GM12878 (cell line): Measurements from ENCODE around the gene PSME3. TPM values are rescaled to one million over a fixed set of nuclear protein-coding genes. Genes with fewer than 3 reads are reported as not detected.

ENCODE experiments used
- ATAC-seq: fragments of 200-7000 bp; cut with Tn5 transposase; 3 replicates; pipeline ENCODE4 v1.9.1; 2020; ENCODE audit warnings: mild to moderate bottlenecking, moderate library complexity
- BruUV-seq: library from RNA; stranded (reverse); fragments of 400-500 nt; replicated peaks from 2 replicates; lab custom pipeline; 2021; lab: Mats Ljungman, UMichigan
- CTCF ChIA-PET: fragments of 300-600 bp; sonication (Branson Sonifier 250); formaldehyde crosslinking; extraction: SDS; loops from one replicate; lab custom pipeline; 2021; ENCODE audit warnings: inconsistent platforms; lab: Yijun Ruan, JAX
- POLR2A ChIA-PET: fragments of 350-600 bp; formaldehyde crosslinking; extraction: SDS; loops from one replicate; lab custom pipeline; 2021; ENCODE audit warnings: inconsistent platforms; lab: Charles Lee
- RAD21 ChIA-PET: fragments of 300-600 bp; sonication (Branson Sonifier 250); formaldehyde crosslinking; loops from one replicate; lab custom pipeline; 2023; ENCODE audit warnings: antibody characterized with exemption; ENCODE audit not compliant: unreplicated experiment; lab: Charles Lee
- SMC1A ChIA-PET: fragments of 300-600 bp; sonication (Branson Sonifier 250); formaldehyde crosslinking; loops from one replicate; lab custom pipeline; 2023; ENCODE audit not compliant: unreplicated experiment, uncharacterized antibody; lab: Charles Lee
- DNase-seq: peaks from one replicate; pipeline ENCODE4 v3.0.0-alpha.2; 2011; ENCODE audit warnings: low read depth, low spot score
- FAIRE-seq: peaks from 3 replicates; lab custom pipeline; 2011; peaks lifted over from hg19 to GRCh38; lab: Jason Lieb, UNC
- H2AFZ ChIP-seq: 2 replicates; pipeline ENCODE4 v1.6.0; 2011; ENCODE audit warnings: low read depth, low read length, control low read depth; ENCODE audit not compliant: control insufficient read depth
- H3K27ac ChIP-seq: 2 replicates; pipeline ENCODE4 v1.5.1; 2011; ENCODE audit warnings: control low read depth; ENCODE audit not compliant: control insufficient read depth, insufficient read depth
- H3K27me3 ChIP-seq, 2 experiments: replicated peaks in 1 of 2; 2 replicates each; pipeline versions ENCODE4 v1.6.0 to v1.6.1; 2011; ENCODE audit warnings: low read length in 1 of 2; ENCODE audit not compliant: control insufficient read depth in 2 of 2, insufficient read depth in 2 of 2
- H3K36me3 ChIP-seq, 2 experiments: 2 replicates each; pipeline ENCODE4 v1.5.1; 2011; ENCODE audit warnings: low read length in 1 of 2; ENCODE audit not compliant: control insufficient read depth in 2 of 2, insufficient read depth in 2 of 2
- H3K4me1 ChIP-seq: 2 replicates; pipeline ENCODE4 v1.6.1; 2011; ENCODE audit warnings: mild to moderate bottlenecking, low read length, moderate library complexity, mixed read lengths; ENCODE audit not compliant: control insufficient read depth, insufficient read depth
- H3K4me2 ChIP-seq: 2 replicates; pipeline ENCODE4 v1.6.0; 2011; ENCODE audit warnings: control low read depth; ENCODE audit not compliant: control insufficient read depth, insufficient read depth
- H3K4me3 ChIP-seq: fragments of 200-600 bp; sonication (generic); 2 replicates; pipeline ENCODE4 v1.5.1; 2016
- H3K79me2 ChIP-seq: 2 replicates; pipeline ENCODE4 v1.6.0; 2011; ENCODE audit warnings: low read length; ENCODE audit not compliant: control insufficient read depth, insufficient read depth
- H3K9ac ChIP-seq: 2 replicates; pipeline ENCODE4 v1.8.0; 2011; ENCODE audit warnings: low read length, control low read depth, mixed read lengths; ENCODE audit not compliant: control insufficient read depth, insufficient read depth
- H3K9me3 ChIP-seq: replicated peaks from 3 replicates; pipeline ENCODE4 v1.5.1; 2011; ENCODE audit warnings: mild to moderate bottlenecking, low read length; ENCODE audit not compliant: control insufficient read depth, insufficient read depth
- H4K20me1 ChIP-seq: 2 replicates; pipeline ENCODE4 v1.6.0; 2011; ENCODE audit not compliant: control insufficient read depth, insufficient read depth
- ATF2 ChIP-seq: IDR thresholded peaks from 2 replicates; pipeline ENCODE4 v1.6.1; 2012; ENCODE audit warnings: low read length, inconsistent platforms
- ATF7 ChIP-seq: fragments of 450-650 bp; IDR thresholded peaks from 2 replicates; pipeline ENCODE4 v1.6.1; 2016; ENCODE audit warnings: low read depth, mild to moderate bottlenecking
- CEBPZ ChIP-seq: fragments of 150-350 bp; IDR thresholded peaks from 2 replicates; pipeline ENCODE4 v1.6.1; 2016; ENCODE audit warnings: low read depth, low read length
- CHD4 ChIP-seq: fragments of 200-600 bp; sonication (generic); IDR thresholded peaks from 2 replicates; pipeline ENCODE4 v1.6.1; 2016; ENCODE audit warnings: mild to moderate bottlenecking
- EZH2 ChIP-seq: IDR thresholded peaks from 2 replicates; pipeline ENCODE4 v1.6.1; 2012; ENCODE audit warnings: low read depth, mild to moderate bottlenecking, control low read depth, inconsistent platforms, low read length, borderline replicate concordance; ENCODE audit not compliant: control insufficient read depth
- FOS ChIP-seq: IDR thresholded peaks from 3 replicates; pipeline ENCODE4 v1.6.1; 2011; ENCODE audit warnings: borderline replicate concordance; ENCODE audit not compliant: insufficient read length; ENCODE audit errors: extremely low read depth
- FOXM1 ChIP-seq: IDR thresholded peaks from 2 replicates; pipeline ENCODE4 v1.6.1; 2012; ENCODE audit warnings: low read depth, mild to moderate bottlenecking, inconsistent platforms, low read length, moderate library complexity
- HSF1 ChIP-seq: fragments of 150-350 bp; IDR thresholded peaks from 2 replicates; pipeline ENCODE4 v1.6.1; 2014; ENCODE audit warnings: mild to moderate bottlenecking, low read depth, low read length
- POLR2A ChIP-seq: IDR thresholded peaks from 2 replicates; pipeline ENCODE4 v1.6.1; 2011; ENCODE audit warnings: low read depth, mild to moderate bottlenecking, low read length
- POU2F2 ChIP-seq: IDR thresholded peaks from 3 replicates; pipeline ENCODE4 v1.6.1; 2011; ENCODE audit warnings: low read depth, mild to moderate bottlenecking, low read length, borderline replicate concordance
- RELB ChIP-seq: fragments of 450-650 bp; IDR thresholded peaks from 2 replicates; pipeline ENCODE4 v1.6.1; 2017; ENCODE audit warnings: low read depth, mild to moderate bottlenecking, moderate library complexity
- SIX5 ChIP-seq: IDR thresholded peaks from 2 replicates; pipeline ENCODE4 v1.6.1; 2011; ENCODE audit warnings: mild to moderate bottlenecking, low read depth, low read length, moderate library complexity; ENCODE audit not compliant: severe bottlenecking
- SREBF2 ChIP-seq: IDR thresholded peaks from 2 replicates; pipeline ENCODE4 v1.6.1; 2012; ENCODE audit warnings: mild to moderate bottlenecking, low read length
- SRF ChIP-seq, 2 experiments: IDR thresholded peaks; 2 replicates each; pipeline ENCODE4 v1.6.1; 2011; ENCODE audit warnings: low read depth in 2 of 2, low read length in 2 of 2, mild to moderate bottlenecking in 1 of 2, moderate library complexity in 1 of 2
- TARDBP ChIP-seq: IDR thresholded peaks from 2 replicates; pipeline ENCODE4 v1.6.1; 2016; ENCODE audit warnings: borderline replicate concordance
- ZNF622 ChIP-seq: fragments of 450-650 bp; IDR thresholded peaks from 2 replicates; pipeline ENCODE4 v1.6.1; 2017; ENCODE audit warnings: mild to moderate bottlenecking, inconsistent platforms
- ZZZ3 ChIP-seq: IDR thresholded peaks from 2 replicates; pipeline ENCODE4 v1.6.1; 2011; ENCODE audit warnings: low read depth; ENCODE audit not compliant: control insufficient read depth, insufficient read length
- WGBS: methylation state at CpG from one replicate; pipeline ENCODE4 v1.1.6; 2016; ENCODE audit warnings: low lambda C conversion rate; ENCODE audit not compliant: insufficient replicate concordance, insufficient coverage; ENCODE audit errors: missing lambda C conversion rate; 5-methylcytosine and 5-hydroxymethylcytosine counted together
- in situ Hi-C: fragments of 300-500 bp; cut with MboI; formaldehyde crosslinking; loops from 9 replicates; pipeline ENCODE4 v1.14.3; 2018; ENCODE audit warnings: mixed read lengths
- intact Hi-C: fragments of 100-400 bp; cut with micrococcal nuclease; formaldehyde crosslinking; loops from one replicate; pipeline ENCODE4 v1.14.2; 2022; ENCODE audit not compliant: unreplicated experiment
- polyA plus RNA-seq, 11 experiments: library from polyadenylated mRNA; depleted of rRNA in 4 of 11; unstranded in 6 of 11; stranded (reverse) in 5 of 11; fragments of >200 nt; fragmentation: Nextera tagmentation in 4 of 11; fragmentation: Illumina TruSeq in 1 of 11; extraction: Ambion mirVana in 4 of 11; extraction: Trizol in 1 of 11; gene quantifications; 1 replicate in 1 of 11; 2 replicates in 10 of 11; pipeline versions ENCODE4 v1.2.1 to v1.2.3, GENCODE V29; 2011 to 2016; ENCODE audit warnings: inconsistent platforms in 2 of 11, missing spikeins in 2 of 11, low read depth in 1 of 11
- total RNA-seq, 4 experiments: library from RNA; depleted of rRNA in 3 of 4; stranded (reverse); fragments of >200 nt in 3 of 4; fragmentation: Illumina TruSeq in 1 of 4; extraction: Trizol in 1 of 4; gene quantifications; 2 replicates each; pipeline versions ENCODE4 v1.2.1 to v1.2.3, GENCODE V29; 2013 to 2021

The PSME3 gene
- total and polyA plus RNA-seq, 10 of the 15 experiments (the other 5 are each of a cell fraction or from before 2014, with no cell fraction given) = 26.9 to 330 (median 137) TPM

GRCh38 chr17:42886283-42887176 lies 53.3 kb downstream of the PSME3 start:
- no TSS peak for BruUV-seq
- RAD21 ChIA-PET = no interaction called here
- H3K4me3 ChIP-seq = no peak overlapping the region
- FAIRE-seq (no peak), ATAC-seq (no peak), DNase-seq (no peak)
- H2AFZ ChIP-seq = no peak overlapping the region
- in situ Hi-C loops (no loop called here), intact Hi-C loops (no loop called here)
- POLR2A ChIA-PET = no interaction called here
- SMC1A ChIA-PET = no interaction called here
- TF ChIP-seq FOXM1 (no peak), CEBPZ (no peak), FOS (no peak), POU2F2 (no peak), HSF1 (no peak), ATF7 (no peak), ZNF622 (no peak), CHD4 (no peak), ATF2 (no peak), SIX5 (no peak), SREBF2 (no peak), ZZZ3 (no peak), POLR2A (no peak), RELB (no peak), TARDBP (no peak), SRF (IDR thresholded peaks at IDR 0.05; ENCODE audit: low read depth in 2 of 2, low read length in 2 of 2) (no peak), EZH2 (no peak)
- H3K27me3 ChIP-seq = no peaks in the 10 kb centered on the region
- H3K9ac ChIP-seq = no peak overlapping the region
- H4K20me1 ChIP-seq = no peaks in the 10 kb centered on the region
- no peaks in the 10 kb centered on the region for H3K4me1 ChIP-seq
- H3K27ac ChIP-seq = no peak overlapping the region
- H3K79me2 ChIP-seq = no peaks in the 10 kb centered on the region
- WGBS = 29% methylated on average over 15 of the region's 15 CpGs
- CTCF ChIA-PET = no interaction called here
- H3K9me3 ChIP-seq = no peaks in the 10 kb centered on the region
- no peaks in the 10 kb centered on the region for H3K36me3 ChIP-seq
- no peak overlapping the region for H3K4me2 ChIP-seq
